ENCODE data around the gene TRABD2B. TPM values are rescaled to one million over a fixed set of nuclear protein-coding genes. Genes with fewer than 3 reads are reported as not detected.

Gene TRABD2B
- polyA plus RNA-seq, 1 of the 3 experiments (the other 2 are of a cell fraction): 0.03 TPM

- DNase-seq: no peak
- no peak overlapping the region for H3K27ac ChIP-seq (ENCODE audit: low read depth in 2 of 2, low read length in 1 of 2)
- H3K9me3 ChIP-seq: no peaks in the 10 kb centered on the region
- TF ChIP-seq CHD2 (IDR thresholded peaks at IDR 0.05; ENCODE audit: low read length, partially characterized antibody): no peak
- no peak overlapping the region for H2AFZ ChIP-seq (ENCODE audit: low read depth)
- H3K9ac ChIP-seq: no peak overlapping the region
- H3K27me3 ChIP-seq (ENCODE audit: insufficient read depth): no peaks in the 10 kb centered on the region
- H3K4me3 ChIP-seq (ENCODE audit: low read depth in 2 of 2, low read length in 1 of 2): no peak overlapping the region
- H3K36me3 ChIP-seq (replicated peaks in 1 of 2; ENCODE audit: control insufficient read depth in 1 of 2, insufficient read depth in 2 of 2, low read length in 1 of 2): no peaks in the 10 kb centered on the region
- H3K79me2 ChIP-seq (ENCODE audit: insufficient read depth): no peaks in the 10 kb centered on the region
- H3K4me1 ChIP-seq (ENCODE audit: control insufficient read depth in 1 of 2, insufficient read depth in 2 of 2, low read depth in 1 of 2, low read length in 1 of 2): peaks cover 0 to 31% of the 10 kb centered on the region in 2 experiments; a peak in 2 of 4 replicates
- no peak overlapping the region for H3K4me2 ChIP-seq
- CTCF ChIA-PET: interaction anchor here (0.8 to 1.0 kb wide), 2 partner anchors 30 to 50 kb away, joined by 4 to 5 read pairs; no protein-coding TSS in a partner anchor
- 68% methylated on average over 7 of the region's 17 CpGs for WGBS (ENCODE audit: low lambda C conversion rate)
- POLR2A ChIA-PET: no interaction called here
- H4K20me1 ChIP-seq (ENCODE audit: insufficient read depth): no peaks in the 10 kb centered on the region
- no peaks in the 10 kb centered on the region for H3K9me2 ChIP-seq
- no peaks in the 10 kb centered on the region for H3F3A ChIP-seq (replicated peaks; ENCODE audit: insufficient read depth)
Observed at GRCh38 chr1:47852006-47852718, 145.0 kb downstream of the TRABD2B start.

DNA sequence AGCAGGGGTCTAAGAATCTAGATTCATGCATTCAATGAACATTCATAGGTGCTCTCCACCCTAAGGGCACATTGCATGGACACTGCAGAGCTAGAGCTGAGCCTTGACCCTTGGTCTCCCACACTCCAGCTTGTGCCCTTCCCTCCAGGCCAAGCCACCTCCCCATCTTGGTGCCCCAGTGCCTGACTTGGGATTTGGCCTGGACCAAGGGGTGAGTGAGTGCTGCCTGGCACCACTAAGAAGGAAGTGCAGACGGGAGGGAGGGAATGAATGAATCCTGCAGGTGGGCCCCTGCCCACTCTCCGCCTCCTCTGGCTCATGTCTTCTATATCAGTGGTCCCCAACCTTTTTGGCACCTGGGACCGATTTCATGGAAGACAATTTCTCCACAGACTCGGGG is 146.7 kb downstream of the TRABD2B start:
- H3F3A ChIP-seq (replicated peaks; ENCODE audit: insufficient read depth): no peaks in the 10 kb centered on the region
- 40% methylated on average over 4 of the region's 4 CpGs for whole genome bisulfite sequencing (ENCODE audit: low lambda C conversion rate)
- H3K9ac ChIP-seq: no peak overlapping the region
- no peaks in the 10 kb centered on the region for H3K9me2 ChIP-seq
- H3K36me3 ChIP-seq (replicated peaks in 1 of 2; ENCODE audit: control insufficient read depth in 1 of 2, insufficient read depth in 2 of 2, low read length in 1 of 2): no peaks in the 10 kb centered on the region
- H3K4me1 ChIP-seq (ENCODE audit: control insufficient read depth in 1 of 2, insufficient read depth in 2 of 2, low read depth in 1 of 2, low read length in 1 of 2): peaks cover 0 to 38% of the 10 kb centered on the region in 2 experiments; a peak in 2 of 4 replicates
- H3K9me3 ChIP-seq: no peaks in the 10 kb centered on the region
- no peak for TF ChIP-seq TAF1 (IDR thresholded peaks at IDR 0.05; ENCODE audit: borderline replicate concordance, low read depth, low read length)
- TF ChIP-seq EP300 (IDR thresholded peaks at IDR 0.05; ENCODE audit: borderline replicate concordance in 1 of 2, low read depth in 1 of 2, low read length in 1 of 2): no peak
- no peak for TF ChIP-seq RAD21 (IDR thresholded peaks at IDR 0.05; ENCODE audit: low read length)
- TF ChIP-seq YY1 (IDR thresholded peaks at IDR 0.05; ENCODE audit: low read depth): no peak
- no peak for TF ChIP-seq FOXM1 (IDR thresholded peaks at IDR 0.05; ENCODE audit: low read depth)
- no peak for TF ChIP-seq IRF3 (IDR thresholded peaks at IDR 0.05; ENCODE audit: low read depth, low read length)
- TF ChIP-seq PBX3 (IDR thresholded peaks at IDR 0.05): no peak
- H3K79me2 ChIP-seq (ENCODE audit: insufficient read depth): no peaks in the 10 kb centered on the region
- no peak overlapping the region for H3K4me2 ChIP-seq
- no peak overlapping the region for H3K4me3 ChIP-seq (ENCODE audit: low read depth in 2 of 2, low read length in 1 of 2)
- no peaks in the 10 kb centered on the region for H4K20me1 ChIP-seq (ENCODE audit: insufficient read depth)
- H3K27me3 ChIP-seq (ENCODE audit: insufficient read depth): no peaks in the 10 kb centered on the region
- H2AFZ ChIP-seq (ENCODE audit: low read depth): no peak overlapping the region
- ChIA-PET POLR2A (no interaction called here), CTCF (interaction anchor here (0.8 to 2.1 kb wide), 5 partner anchors 20 to 112 kb away, joined by 3 to 8 read pairs (median 4); no protein-coding TSS in a partner anchor)
- H3K27ac ChIP-seq (ENCODE audit: low read depth in 2 of 2, low read length in 1 of 2): no peak overlapping the region
- no peak for DNase-seq

Data from SK-N-SH (cell line).